ENCODE results near the gene PRKCB. TPM values are rescaled to one million over a fixed set of nuclear protein-coding genes. Genes with fewer than 3 reads are reported as not detected.

Gene PRKCB
- polyA plus RNA-seq, 1 donor from 2014 or later: 27.6 TPM

DNA sequence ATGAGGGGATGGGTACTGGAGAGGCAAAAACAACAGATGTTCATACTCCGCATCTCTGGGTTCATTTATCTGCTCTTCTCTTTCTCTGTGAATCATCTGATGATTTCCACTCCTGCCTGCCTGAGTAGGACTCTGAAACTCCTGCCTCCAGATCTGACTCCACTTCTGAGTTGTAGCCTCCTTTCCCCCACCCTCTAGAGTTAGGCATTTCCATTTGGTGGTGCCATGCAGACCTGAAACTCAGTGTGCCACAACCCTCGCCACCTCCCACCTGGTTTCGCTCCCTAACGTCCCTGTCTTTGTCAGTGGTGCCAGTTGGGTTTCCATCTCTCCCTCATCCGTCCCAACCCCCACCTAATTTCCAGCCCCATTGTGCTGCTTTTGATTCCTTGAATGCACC lies 126.2 kb downstream of the PRKCB start:
- H3K4me3 ChIP-seq (ENCODE audit: low read length): no peak overlapping the region
- no peak overlapping the region for H3K27ac ChIP-seq (ENCODE audit: low read length)
- H3F3A ChIP-seq (ENCODE audit: insufficient read depth, low read length, poor library complexity, severe bottlenecking): no peaks in the 10 kb centered on the region
- TF ChIP-seq EZH2 (IDR thresholded peaks at IDR 0.05; ENCODE audit: borderline replicate concordance, insufficient read depth, low read length, poor library complexity, severe bottlenecking) (no peak), MXI1 (conservative IDR thresholded peaks at IDR 0.05; ENCODE audit: poor library complexity, severe bottlenecking) (no peak), EP300 (conservative IDR thresholded peaks at IDR 0.05; ENCODE audit: poor library complexity, severe bottlenecking) (no peak), RAD21 (conservative IDR thresholded peaks at IDR 0.05) (no peak), TAF1 (IDR thresholded peaks at IDR 0.05; ENCODE audit: low read depth) (no peak), SMC3 (conservative IDR thresholded peaks at IDR 0.05; ENCODE audit: poor library complexity) (no peak), POLR2AphosphoS5 (IDR thresholded peaks at IDR 0.05) (no peak)
- TF ChIP-seq, protein P1, sequence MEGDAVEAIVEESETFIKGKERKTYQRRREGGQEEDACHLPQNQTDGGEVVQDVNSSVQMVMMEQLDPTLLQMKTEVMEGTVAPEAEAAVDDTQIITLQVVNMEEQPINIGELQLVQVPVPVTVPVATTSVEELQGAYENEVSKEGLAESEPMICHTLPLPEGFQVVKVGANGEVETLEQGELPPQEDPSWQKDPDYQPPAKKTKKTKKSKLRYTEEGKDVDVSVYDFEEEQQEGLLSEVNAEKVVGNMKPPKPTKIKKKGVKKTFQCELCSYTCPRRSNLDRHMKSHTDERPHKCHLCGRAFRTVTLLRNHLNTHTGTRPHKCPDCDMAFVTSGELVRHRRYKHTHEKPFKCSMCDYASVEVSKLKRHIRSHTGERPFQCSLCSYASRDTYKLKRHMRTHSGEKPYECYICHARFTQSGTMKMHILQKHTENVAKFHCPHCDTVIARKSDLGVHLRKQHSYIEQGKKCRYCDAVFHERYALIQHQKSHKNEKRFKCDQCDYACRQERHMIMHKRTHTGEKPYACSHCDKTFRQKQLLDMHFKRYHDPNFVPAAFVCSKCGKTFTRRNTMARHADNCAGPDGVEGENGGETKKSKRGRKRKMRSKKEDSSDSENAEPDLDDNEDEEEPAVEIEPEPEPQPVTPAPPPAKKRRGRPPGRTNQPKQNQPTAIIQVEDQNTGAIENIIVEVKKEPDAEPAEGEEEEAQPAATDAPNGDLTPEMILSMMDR (IDR thresholded peaks at IDR 0.05; ENCODE audit: poor library complexity, severe bottlenecking): no peak
- TF ChIP-seq, protein P2, sequence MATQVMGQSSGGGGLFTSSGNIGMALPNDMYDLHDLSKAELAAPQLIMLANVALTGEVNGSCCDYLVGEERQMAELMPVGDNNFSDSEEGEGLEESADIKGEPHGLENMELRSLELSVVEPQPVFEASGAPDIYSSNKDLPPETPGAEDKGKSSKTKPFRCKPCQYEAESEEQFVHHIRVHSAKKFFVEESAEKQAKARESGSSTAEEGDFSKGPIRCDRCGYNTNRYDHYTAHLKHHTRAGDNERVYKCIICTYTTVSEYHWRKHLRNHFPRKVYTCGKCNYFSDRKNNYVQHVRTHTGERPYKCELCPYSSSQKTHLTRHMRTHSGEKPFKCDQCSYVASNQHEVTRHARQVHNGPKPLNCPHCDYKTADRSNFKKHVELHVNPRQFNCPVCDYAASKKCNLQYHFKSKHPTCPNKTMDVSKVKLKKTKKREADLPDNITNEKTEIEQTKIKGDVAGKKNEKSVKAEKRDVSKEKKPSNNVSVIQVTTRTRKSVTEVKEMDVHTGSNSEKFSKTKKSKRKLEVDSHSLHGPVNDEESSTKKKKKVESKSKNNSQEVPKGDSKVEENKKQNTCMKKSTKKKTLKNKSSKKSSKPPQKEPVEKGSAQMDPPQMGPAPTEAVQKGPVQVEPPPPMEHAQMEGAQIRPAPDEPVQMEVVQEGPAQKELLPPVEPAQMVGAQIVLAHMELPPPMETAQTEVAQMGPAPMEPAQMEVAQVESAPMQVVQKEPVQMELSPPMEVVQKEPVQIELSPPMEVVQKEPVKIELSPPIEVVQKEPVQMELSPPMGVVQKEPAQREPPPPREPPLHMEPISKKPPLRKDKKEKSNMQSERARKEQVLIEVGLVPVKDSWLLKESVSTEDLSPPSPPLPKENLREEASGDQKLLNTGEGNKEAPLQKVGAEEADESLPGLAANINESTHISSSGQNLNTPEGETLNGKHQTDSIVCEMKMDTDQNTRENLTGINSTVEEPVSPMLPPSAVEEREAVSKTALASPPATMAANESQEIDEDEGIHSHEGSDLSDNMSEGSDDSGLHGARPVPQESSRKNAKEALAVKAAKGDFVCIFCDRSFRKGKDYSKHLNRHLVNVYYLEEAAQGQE (IDR thresholded peaks at IDR 0.05; ENCODE audit: borderline replicate concordance): no peak
- no peak overlapping the region for H3K4me2 ChIP-seq (ENCODE audit: low read length)
- no peak overlapping the region for H2AFZ ChIP-seq (ENCODE audit: low read depth, low read length)
- H3K36me3 ChIP-seq (ENCODE audit: insufficient read depth, low read length): no peaks in the 10 kb centered on the region
- no peaks in the 10 kb centered on the region for H3K9me2 ChIP-seq (ENCODE audit: insufficient read depth, low read length)
- no peaks in the 10 kb centered on the region for H3K27me3 ChIP-seq (ENCODE audit: insufficient read depth, low read depth, low read length)
- no peaks in the 10 kb centered on the region for H3K79me2 ChIP-seq (replicated peaks; ENCODE audit: insufficient read depth, low read length)
- H3K9ac ChIP-seq (ENCODE audit: low read length): no peak overlapping the region
- H4K20me1 ChIP-seq (ENCODE audit: insufficient read depth): no peaks in the 10 kb centered on the region
- no peaks in the 10 kb centered on the region for H3K9me3 ChIP-seq (ENCODE audit: low read length)

DNA sequence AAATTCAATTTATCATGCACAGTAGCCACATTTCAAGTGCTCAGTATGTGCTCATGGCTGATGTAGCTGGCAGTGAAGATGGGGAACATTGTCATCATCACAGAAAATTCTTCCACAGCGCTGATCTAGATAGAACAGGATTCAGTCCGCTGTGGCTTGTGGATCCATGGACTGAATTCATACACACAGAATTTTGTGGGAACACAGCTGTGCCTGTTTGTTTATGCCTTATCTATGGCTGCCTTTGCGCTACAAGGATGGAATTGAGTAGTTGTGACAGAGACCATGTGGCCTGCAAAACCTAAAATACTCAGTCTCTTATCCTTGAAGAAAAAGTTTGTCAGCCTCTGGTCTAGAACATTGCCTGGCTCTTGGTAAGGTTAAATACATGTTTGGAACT lies 128.4 kb downstream of the PRKCB start:
- no peaks in the 10 kb centered on the region for H3K27me3 ChIP-seq (ENCODE audit: insufficient read depth, low read depth, low read length)
- no peaks in the 10 kb centered on the region for H3F3A ChIP-seq (ENCODE audit: insufficient read depth, low read length, poor library complexity, severe bottlenecking)
- H2AFZ ChIP-seq (ENCODE audit: low read depth, low read length): no peak overlapping the region
- H4K20me1 ChIP-seq (ENCODE audit: insufficient read depth): no peaks in the 10 kb centered on the region
- no peaks in the 10 kb centered on the region for H3K9me2 ChIP-seq (ENCODE audit: insufficient read depth, low read length)
- no peaks in the 10 kb centered on the region for H3K36me3 ChIP-seq (ENCODE audit: insufficient read depth, low read length)
- H3K9me3 ChIP-seq (ENCODE audit: low read length): no peaks in the 10 kb centered on the region
- H3K27ac ChIP-seq (ENCODE audit: low read length): no peak overlapping the region
- no peak overlapping the region for H3K4me3 ChIP-seq (ENCODE audit: low read length)
- H3K79me2 ChIP-seq (replicated peaks; ENCODE audit: insufficient read depth, low read length): no peaks in the 10 kb centered on the region
- no peak overlapping the region for H3K9ac ChIP-seq (ENCODE audit: low read length)
- TF ChIP-seq, protein P1 (IDR thresholded peaks at IDR 0.05; ENCODE audit: poor library complexity, severe bottlenecking): no peak
- no peak for TF ChIP-seq EZH2 (IDR thresholded peaks at IDR 0.05; ENCODE audit: borderline replicate concordance, insufficient read depth, low read length, poor library complexity, severe bottlenecking)
- no peak for TF ChIP-seq RAD21 (conservative IDR thresholded peaks at IDR 0.05)
- TF ChIP-seq MXI1 (conservative IDR thresholded peaks at IDR 0.05; ENCODE audit: poor library complexity, severe bottlenecking): no peak
- no peak overlapping the region for H3K4me2 ChIP-seq (ENCODE audit: low read length)

Measured in neural cell (in vitro differentiated cells).